DOHH2 (cell line): Measurements from ENCODE around the gene PPM1H.
"Not testable (repeated sequence)": the region's sequence is repeated elsewhere in the genome, so short reads cannot be mapped to it uniquely, and the experiment has no call there.

Experiments
- H3F3A ChIP-seq: fragments of 200-600 bp; sonication (generic), shearing (Covaris generic); 2 replicates; pipeline ENCODE4 v1.6.0; 2016; ENCODE audit warnings: antibody characterized with exemption, mild to moderate bottlenecking; ENCODE audit not compliant: control insufficient read depth, insufficient read depth
- H3K27ac ChIP-seq: fragments of 200-600 bp; sonication (generic); 2 replicates; pipeline ENCODE4 v1.5.1; 2014; ENCODE audit warnings: low read depth, mild to moderate bottlenecking, low read length, moderate library complexity
- H3K27me3 ChIP-seq: fragments of 200-600 bp; sonication (generic); 2 replicates; pipeline ENCODE4 v1.6.1; 2014; ENCODE audit warnings: mild to moderate bottlenecking, low read length, mixed read lengths; ENCODE audit not compliant: control insufficient read depth
- H3K36me3 ChIP-seq: fragments of 200-600 bp; sonication (generic); 2 replicates; pipeline ENCODE4 v1.6.1; 2014; ENCODE audit warnings: mild to moderate bottlenecking, low read length, moderate library complexity, mixed read lengths; ENCODE audit not compliant: control insufficient read depth
- H3K4me1 ChIP-seq: fragments of 200-600 bp; sonication (generic); 2 replicates; pipeline ENCODE4 v1.6.1; 2014; ENCODE audit warnings: mild to moderate bottlenecking, low read length, mixed read lengths; ENCODE audit not compliant: control insufficient read depth
- H3K4me2 ChIP-seq: fragments of 200-600 bp; sonication (generic); 2 replicates; pipeline ENCODE4 v1.6.0; 2014; ENCODE audit warnings: mild to moderate bottlenecking, low read length, moderate library complexity
- H3K4me3 ChIP-seq: fragments of 200-600 bp; sonication (generic); 2 replicates; pipeline ENCODE4 v1.5.1; 2014; ENCODE audit warnings: mild to moderate bottlenecking, low read length, mixed read lengths
- H3K79me2 ChIP-seq: fragments of 200-600 bp; sonication (generic); 2 replicates; pipeline ENCODE4 v1.6.1; 2014; ENCODE audit warnings: mild to moderate bottlenecking, low read length, mixed read lengths; ENCODE audit not compliant: control insufficient read depth
- H3K9me2 ChIP-seq: fragments of 200-600 bp; sonication (generic); replicated peaks from 2 replicates; pipeline ENCODE4 v1.6.1; 2014; ENCODE audit warnings: mild to moderate bottlenecking, low read length, mixed read lengths; ENCODE audit not compliant: control insufficient read depth
- H3K9me3 ChIP-seq: fragments of 200-600 bp; sonication (generic); 2 replicates; pipeline ENCODE4 v1.6.1; 2014; ENCODE audit warnings: antibody characterized with exemption, low read length, mixed read lengths; ENCODE audit not compliant: control insufficient read depth, insufficient read depth
- H4K20me1 ChIP-seq: fragments of 200-600 bp; sonication (generic); 2 replicates; pipeline ENCODE4 v1.6.0; 2014; ENCODE audit warnings: low read depth, mild to moderate bottlenecking, antibody characterized with exemption, low read length, moderate library complexity; ENCODE audit not compliant: control insufficient read depth, insufficient read depth
- CTCF ChIP-seq: fragments of 200-600 bp; sonication (generic); IDR thresholded peaks from one replicate; pipeline ENCODE4 v1.5.1; 2014; ENCODE audit warnings: antibody characterized with exemption, mild to moderate bottlenecking, low read depth, low read length; ENCODE audit not compliant: poor library complexity, severe bottlenecking
- EZH2phosphoT487 ChIP-seq: fragments of 200-600 bp; sonication (generic); IDR thresholded peaks from 2 replicates; pipeline ENCODE4 v1.6.1; 2017; ENCODE audit warnings: borderline replicate concordance, mild to moderate bottlenecking, antibody characterized with exemption, low read length, moderate library complexity, mixed read lengths

Gene PPM1H

GRCh38 chr12:62761658-62762057 lies 173.3 kb downstream of the PPM1H start:
- H3K4me1 ChIP-seq: no peaks in the 10 kb centered on the region
- H3F3A ChIP-seq: no peaks in the 10 kb centered on the region
- H3K79me2 ChIP-seq: no peaks in the 10 kb centered on the region
- H3K4me2 ChIP-seq: no peak overlapping the region
- no peak overlapping the region for H3K27ac ChIP-seq
- H3K27me3 ChIP-seq: no peaks in the 10 kb centered on the region
- H3K9me3 ChIP-seq: no peaks in the 10 kb centered on the region
- no peak overlapping the region for H3K4me3 ChIP-seq
- TF ChIP-seq CTCF (no peak), EZH2phosphoT487 (no peak)
- no peaks in the 10 kb centered on the region for H4K20me1 ChIP-seq
- H3K9me2 ChIP-seq: no peaks in the 10 kb centered on the region
- H3K36me3 ChIP-seq: no peaks in the 10 kb centered on the region

- Histone ChIP-seq H3K4me1 (no peaks in the 10 kb centered on the region), H4K20me1 (no peaks in the 10 kb centered on the region), H3K79me2 (no peaks in the 10 kb centered on the region), H3K27ac (no peak overlapping the region), H3F3A (no peaks in the 10 kb centered on the region), H3K27me3 (no peaks in the 10 kb centered on the region), H3K9me2 (no peaks in the 10 kb centered on the region), H3K9me3 (no peaks in the 10 kb centered on the region), H3K36me3 (no peaks in the 10 kb centered on the region), H3K4me3 (no peak overlapping the region), H3K4me2 (no peak overlapping the region)
- TF ChIP-seq CTCF: no peak
- TF ChIP-seq EZH2phosphoT487: no peak
These were observed 174.2 kb downstream of the PPM1H start for GRCh38 chr12:62760779-62761178.

- not testable (repeated sequence) for H4K20me1 ChIP-seq, H3K27me3 ChIP-seq, H3K4me3 ChIP-seq, H3K9me3 ChIP-seq, H3K36me3 ChIP-seq, H3K27ac ChIP-seq, H3K4me1 ChIP-seq, H3F3A ChIP-seq, H3K79me2 ChIP-seq, H3K9me2 ChIP-seq, H3K4me2 ChIP-seq
These were observed 174.6 kb downstream of the PPM1H start for GRCh38 chr12:62760341-62760740.

GRCh38 chr12:62758216-62758615 lies 176.7 kb downstream of the PPM1H start:
- H3K27me3 ChIP-seq: no peaks in the 10 kb centered on the region; the same call in 1 of the 2 replicates
- H3K79me2 ChIP-seq: no peaks in the 10 kb centered on the region
- no peaks in the 10 kb centered on the region for H3F3A ChIP-seq
- H3K36me3 ChIP-seq: no peaks in the 10 kb centered on the region
- H3K27ac ChIP-seq: no peak overlapping the region
- H4K20me1 ChIP-seq: no peaks in the 10 kb centered on the region
- no peaks in the 10 kb centered on the region for H3K9me2 ChIP-seq
- H3K9me3 ChIP-seq: no peaks in the 10 kb centered on the region
- TF ChIP-seq EZH2phosphoT487: no peak
- no peak for TF ChIP-seq CTCF
- H3K4me3 ChIP-seq: no peak overlapping the region
- no peaks in the 10 kb centered on the region for H3K4me1 ChIP-seq
- H3K4me2 ChIP-seq: no peak overlapping the region
